ENCODE data around the gene RFESD. TPM values are rescaled to one million over a fixed set of nuclear protein-coding genes. Genes with fewer than 3 reads are reported as not detected.

RFESD gene
- total and polyA plus RNA-seq, 2 of the 13 experiments (the other 11 are each of a cell fraction or from before 2014, with no cell fraction given), result 1.1 to 2.2 TPM

GRCh38 chr5:95646569-95647431 is at the start of gene RFESD (continued):
- peak; percentile 18 to 53; a peak in 2 of 4 replicates for TF ChIP-seq EP300 (IDR thresholded peaks at IDR 0.05; ENCODE audit: low read depth in 2 of 2, low read length in 2 of 2)
- TF ChIP-seq EP300 (CRISPR knock-in tag; IDR thresholded peaks at IDR 0.05; ENCODE audit: borderline replicate concordance), result peak; percentile 33; the same call in 1 of the 2 replicates
- no peak for TF ChIP-seq ZNF256 (CRISPR knock-in tag; conservative IDR thresholded peaks at IDR 0.05)
- peak; percentile 77 for TF ChIP-seq HOXA5 (CRISPR knock-in tag; IDR thresholded peaks at IDR 0.05)
- TF ChIP-seq, protein P1, sequence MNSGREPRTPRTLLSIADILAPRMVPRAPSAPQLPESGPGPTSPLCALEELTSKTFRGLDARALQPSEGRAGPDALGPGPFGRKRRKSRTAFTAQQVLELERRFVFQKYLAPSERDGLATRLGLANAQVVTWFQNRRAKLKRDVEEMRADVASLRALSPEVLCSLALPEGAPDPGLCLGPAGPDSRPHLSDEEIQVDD (CRISPR knock-in tag; IDR thresholded peaks at IDR 0.05; ENCODE audit: borderline replicate concordance), result no peak
- TF ChIP-seq HMGA1 (CRISPR knock-in tag; conservative IDR thresholded peaks at IDR 0.05), result no peak
- TF ChIP-seq LRRFIP1 (CRISPR knock-in tag; conservative IDR thresholded peaks at IDR 0.05), result no peak
- TF ChIP-seq, protein P2, sequence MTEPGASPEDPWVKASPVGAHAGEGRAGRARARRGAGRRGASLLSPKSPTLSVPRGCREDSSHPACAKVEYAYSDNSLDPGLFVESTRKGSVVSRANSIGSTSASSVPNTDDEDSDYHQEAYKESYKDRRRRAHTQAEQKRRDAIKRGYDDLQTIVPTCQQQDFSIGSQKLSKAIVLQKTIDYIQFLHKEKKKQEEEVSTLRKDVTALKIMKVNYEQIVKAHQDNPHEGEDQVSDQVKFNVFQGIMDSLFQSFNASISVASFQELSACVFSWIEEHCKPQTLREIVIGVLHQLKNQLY (CRISPR knock-in tag; IDR thresholded peaks at IDR 0.05), result peak; percentile 90
- no peak for TF ChIP-seq MTF2 (CRISPR knock-in tag; IDR thresholded peaks at IDR 0.05; ENCODE audit: borderline replicate concordance)
- TF ChIP-seq YEATS2 (CRISPR knock-in tag; IDR thresholded peaks at IDR 0.05; ENCODE audit: borderline replicate concordance), result peak; percentile 80; the same call in 1 of the 2 replicates
- TF ChIP-seq SIN3A (IDR thresholded peaks at IDR 0.05; ENCODE audit: borderline replicate concordance, low read depth, low read length), result peak; percentile 49; the same call in 1 of the 2 replicates
- TF ChIP-seq MAZ (IDR thresholded peaks at IDR 0.05; ENCODE audit: borderline replicate concordance, low read depth, low read length), result peak; percentile 68; the same call in 1 of the 2 replicates
- TF ChIP-seq MAZ (CRISPR knock-in tag; IDR thresholded peaks at IDR 0.05; ENCODE audit: low read depth), result peak; percentile 77; the same call in 1 of the 2 replicates
- TF ChIP-seq ZFY (CRISPR knock-in tag; IDR thresholded peaks at IDR 0.05), result peak; percentile 86
- TF ChIP-seq SMARCE1 (IDR thresholded peaks at IDR 0.05; ENCODE audit: borderline replicate concordance), result no peak
- 0 out of 2 replicates have a peak, but pooled peaks have one; percentile 9 for TF ChIP-seq ZNF263 (CRISPR knock-in tag; IDR thresholded peaks at IDR 0.05)
- no peak for TF ChIP-seq AFF4 (CRISPR knock-in tag; IDR thresholded peaks at IDR 0.05)
- TF ChIP-seq ERF (CRISPR knock-in tag; IDR thresholded peaks at IDR 0.05), result peak; percentile 96
- no peak for TF ChIP-seq FIP1L1 (IDR thresholded peaks at IDR 0.05; ENCODE audit: borderline replicate concordance, insufficient read depth, low read depth, low read length)
- no peak for TF ChIP-seq JUN (CRISPR knock-in tag; IDR thresholded peaks at IDR 0.05)
- TF ChIP-seq ZNF709 (CRISPR knock-in tag; IDR thresholded peaks at IDR 0.05), result peak; percentile 89; the same call in 1 of the 2 replicates
- TF ChIP-seq ZNF772 (CRISPR knock-in tag; IDR thresholded peaks at IDR 0.05), result peak; percentile 89
